HG02623 (cell line): ENCODE data around the gene SYPL2.
"Not testable (repeated sequence)": the region's sequence is repeated elsewhere in the genome, so short reads cannot be mapped to it uniquely, and the experiment has no call there.

Experiments used
- ATAC-seq: cut with Tn5 transposase; IDR thresholded peaks from one replicate; pipeline ENCODE4 v1.9.1; 2021; ENCODE audit warnings: moderate library complexity; ENCODE audit not compliant: unreplicated experiment

SYPL2 gene

GRCh38 chr1:109466452-109467300 lies at the start of gene SYPL2:
SYPL2 (plus strand) TSS chr1:109466546; CDS start chr1:109466844, 298 bp downstream.
- ATAC-seq = no peak

DNA sequence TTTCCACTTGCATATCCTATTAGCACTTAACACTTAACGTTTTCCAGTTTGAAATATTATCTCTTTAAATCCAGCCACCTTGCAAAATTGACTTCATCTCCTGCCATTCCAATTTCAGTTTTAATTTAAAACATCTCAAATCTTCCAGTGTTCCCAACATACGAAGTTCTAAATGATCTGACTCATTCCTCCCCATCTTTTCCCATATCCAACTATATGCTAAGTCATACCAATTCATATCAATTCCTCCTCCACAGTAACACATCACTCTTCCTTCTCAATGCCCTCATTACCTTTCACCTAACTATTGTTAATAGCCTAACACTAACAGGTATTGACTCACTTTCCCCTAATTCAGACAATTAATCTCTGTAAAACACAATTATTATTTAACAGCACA lies 42.8 kb upstream of the SYPL2 start:
- ATAC-seq = no peak

DNA sequence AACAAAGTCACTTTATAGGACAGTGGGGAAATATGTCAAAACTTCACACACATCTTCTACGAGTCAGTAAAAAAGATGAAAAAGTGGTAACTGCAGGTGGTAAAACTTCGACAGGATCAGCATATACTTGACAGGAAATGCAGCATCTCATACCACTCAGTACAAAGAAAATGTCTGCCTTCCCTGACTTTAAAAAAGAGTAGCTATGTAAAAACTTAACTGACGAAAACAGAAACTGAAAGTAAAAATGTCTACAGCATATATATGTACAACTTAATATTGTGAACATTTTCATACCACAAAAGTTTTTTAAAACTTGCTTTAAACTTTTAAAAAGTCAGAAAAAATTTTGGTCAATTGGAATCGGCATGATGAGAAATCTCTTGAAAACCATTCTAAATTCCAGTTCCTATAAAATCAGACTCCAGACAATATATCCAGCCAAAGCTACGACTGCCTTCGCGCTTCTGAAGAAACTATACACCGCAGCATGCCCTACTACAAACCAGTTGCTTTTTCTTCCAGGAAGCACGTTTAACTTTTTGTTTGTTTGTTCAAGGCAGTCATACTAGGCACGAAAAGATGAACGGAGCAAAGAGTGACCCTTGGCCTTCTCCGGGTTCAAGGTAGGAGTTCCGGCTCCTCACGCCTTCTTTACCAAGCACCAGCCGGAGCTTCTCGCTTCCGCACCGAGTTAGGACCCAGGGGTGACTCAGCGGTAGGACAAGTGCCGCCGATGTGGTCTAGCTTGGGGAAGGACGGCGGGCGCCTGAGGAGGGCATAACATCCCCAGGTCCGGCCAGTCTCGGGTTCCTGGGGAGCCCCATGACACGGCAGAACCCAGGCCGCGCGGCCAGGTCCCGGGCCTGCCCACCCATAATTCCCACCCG lies 40.7 kb upstream of the SYPL2 start:
- peak; percentile 23 for ATAC-seq

GRCh38 chr1:109426281-109427170 lies 39.8 kb upstream of the SYPL2 start, which contains the start of gene PSMA5:
PSMA5 (minus strand) TSS chr1:109426448; CDS start chr1:109426330, 118 bp downstream.
- peak; percentile 95 for ATAC-seq

DNA sequence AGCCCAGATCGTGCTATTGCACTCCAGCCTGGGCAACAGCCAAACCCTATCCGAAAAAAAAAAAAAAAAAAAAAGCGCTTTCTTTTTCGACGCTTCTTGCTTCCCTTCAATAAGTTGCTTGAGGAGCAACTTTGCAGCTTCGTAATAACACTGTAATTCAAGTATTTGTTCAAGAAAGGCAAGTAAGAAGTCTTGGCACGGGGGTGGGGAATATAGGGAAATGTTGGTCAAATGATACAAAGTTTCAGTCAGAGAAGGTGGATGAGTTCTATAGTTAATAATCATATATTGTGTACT lies 39.2 kb upstream of the SYPL2 start:
- no peak for ATAC-seq

DNA sequence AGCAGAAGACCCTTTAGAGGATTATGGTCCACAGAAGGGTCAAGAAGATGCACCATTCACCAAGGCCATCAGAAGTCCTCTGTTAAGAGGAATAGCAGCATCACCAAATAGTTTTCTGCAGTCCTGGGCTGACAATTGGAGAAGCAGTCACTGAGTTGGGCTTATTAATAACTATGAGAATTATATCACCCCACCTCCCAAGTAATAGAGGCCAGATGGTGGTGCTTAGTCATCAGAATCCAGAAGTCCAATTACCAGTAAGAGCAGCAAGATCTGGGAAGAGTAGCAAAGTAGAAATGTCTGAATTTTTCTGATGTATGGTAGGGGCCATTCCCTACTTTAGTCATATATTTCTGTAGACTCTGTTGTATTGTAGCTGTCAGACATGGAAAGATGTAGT lies 34.0 kb upstream of the SYPL2 start:
- ATAC-seq = no peak

GRCh38 chr1:109433322-109433721 lies 33.0 kb upstream of the SYPL2 start:
- ATAC-seq = no peak

DNA sequence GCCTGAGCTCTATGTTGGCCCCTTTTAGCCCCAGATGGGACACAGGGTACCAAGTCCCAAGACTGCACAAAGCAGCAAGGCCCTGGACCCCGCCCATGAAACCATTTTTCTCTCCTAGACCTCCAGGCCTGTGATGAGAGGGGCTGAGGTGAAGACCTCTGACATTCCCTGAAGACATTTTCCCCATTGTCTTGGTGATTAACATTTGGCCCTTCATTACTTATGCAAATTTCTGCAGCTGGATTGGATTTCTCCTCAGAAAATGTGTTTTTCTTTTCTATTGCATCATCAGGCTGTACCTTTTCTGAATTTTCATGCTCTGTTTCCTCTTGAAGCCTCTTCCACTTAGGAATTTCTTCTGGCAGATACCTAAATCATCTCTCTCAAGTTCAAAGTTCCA lies 31.9 kb upstream of the SYPL2 start:
- ATAC-seq = no peak

DNA sequence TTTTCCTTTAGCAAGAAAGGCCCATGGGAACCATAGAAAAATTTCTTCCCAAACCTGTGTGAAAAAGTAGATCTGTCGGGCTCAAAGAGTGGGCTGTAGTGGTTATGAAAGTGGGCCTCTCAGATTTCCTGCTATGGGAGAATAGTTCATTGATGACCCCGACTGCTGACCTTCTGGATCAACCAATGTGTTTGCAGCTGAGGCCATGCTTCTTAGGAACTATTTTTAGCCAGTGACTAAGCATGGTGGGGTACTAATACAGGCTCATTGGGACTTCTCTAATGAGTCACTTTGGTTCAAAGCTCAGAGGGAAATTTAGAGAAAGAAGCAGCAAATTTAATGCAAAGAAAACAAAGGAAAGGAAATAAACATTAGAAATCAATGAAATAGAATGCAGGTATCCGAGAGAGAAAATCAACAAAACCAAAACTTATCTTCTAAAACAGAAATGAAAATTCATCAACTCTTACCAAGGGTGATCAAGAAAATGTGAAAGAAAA lies 27.5 kb upstream of the SYPL2 start:
- no peak for ATAC-seq

- no peak for ATAC-seq
Observed at GRCh38 chr1:109441069-109441468, 25.3 kb upstream of the SYPL2 start.

GRCh38 chr1:109443476-109443875 lies 22.9 kb upstream of the SYPL2 start:
- ATAC-seq = no peak

GRCh38 chr1:109444346-109444745 lies 22.0 kb upstream of the SYPL2 start:
- no peak for ATAC-seq

- ATAC-seq = not testable (repeated sequence)
Observed at GRCh38 chr1:109445949-109446695, 20.2 kb upstream of the SYPL2 start.

GRCh38 chr1:109447524-109447923 lies 18.8 kb upstream of the SYPL2 start:
- ATAC-seq = no peak

- ATAC-seq = no peak
Observed at GRCh38 chr1:109454497-109455133, 11.7 kb upstream of the SYPL2 start.

GRCh38 chr1:109457819-109458218 lies 8.5 kb upstream of the SYPL2 start:
- no peak for ATAC-seq

GRCh38 chr1:109466125-109466451 lies 258 bp upstream of the SYPL2 start:
- ATAC-seq = no peak

GRCh38 chr1:109467301-109467777 lies 993 bp downstream of the SYPL2 start:
- ATAC-seq = no peak

DNA sequence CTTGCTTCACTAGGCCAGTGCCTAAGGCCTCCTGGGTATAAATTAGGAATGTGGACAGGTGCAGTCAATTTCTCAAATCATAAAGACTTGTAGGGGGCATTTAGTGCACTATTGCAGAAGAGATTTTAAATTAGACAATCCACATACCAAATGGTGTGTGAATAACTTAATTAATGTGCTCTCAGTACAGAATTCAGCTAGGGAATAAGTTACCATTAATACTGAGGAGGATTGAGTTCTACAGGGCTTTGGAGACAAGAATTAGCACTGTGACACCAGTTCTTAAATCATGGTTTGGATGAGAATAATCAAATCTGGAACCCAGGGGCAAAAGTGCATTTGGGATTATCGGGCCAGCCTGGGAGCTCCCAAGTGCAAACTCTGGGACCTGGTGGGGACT lies 1.7 kb downstream of the SYPL2 start:
- no peak for ATAC-seq

DNA sequence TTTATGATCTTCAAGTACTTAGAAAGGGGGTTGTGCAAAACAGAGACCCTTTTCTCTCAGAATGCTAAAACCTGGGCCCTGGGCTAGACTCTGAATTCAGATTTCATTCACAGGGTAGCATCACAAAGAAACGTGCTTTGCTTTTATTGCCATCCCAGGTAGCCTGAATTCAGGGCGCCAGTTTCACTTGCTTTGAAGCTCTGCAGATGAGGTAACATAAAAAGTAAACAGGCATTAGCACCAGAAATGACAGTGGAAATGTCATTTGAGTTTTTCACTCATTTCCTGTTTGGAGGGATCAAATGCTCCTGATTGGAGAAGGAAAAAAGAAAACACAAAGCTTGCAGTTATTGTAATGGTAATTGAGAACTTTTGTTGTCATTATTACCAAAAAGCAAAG lies 2.6 kb downstream of the SYPL2 start:
- ATAC-seq = no peak
